ENCODE results near the gene POLR3F. TPM values are rescaled to one million over a fixed set of nuclear protein-coding genes. Genes with fewer than 3 reads are reported as not detected.

POLR3F gene, protein sequence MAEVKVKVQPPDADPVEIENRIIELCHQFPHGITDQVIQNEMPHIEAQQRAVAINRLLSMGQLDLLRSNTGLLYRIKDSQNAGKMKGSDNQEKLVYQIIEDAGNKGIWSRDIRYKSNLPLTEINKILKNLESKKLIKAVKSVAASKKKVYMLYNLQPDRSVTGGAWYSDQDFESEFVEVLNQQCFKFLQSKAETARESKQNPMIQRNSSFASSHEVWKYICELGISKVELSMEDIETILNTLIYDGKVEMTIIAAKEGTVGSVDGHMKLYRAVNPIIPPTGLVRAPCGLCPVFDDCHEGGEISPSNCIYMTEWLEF
- total RNA-seq, result 1 to 10 TPM; 3.3 to 9.8 TPM
- polyA plus RNA-seq, result 1 to 10 TPM; 2.5 to 3.1 TPM

DNA sequence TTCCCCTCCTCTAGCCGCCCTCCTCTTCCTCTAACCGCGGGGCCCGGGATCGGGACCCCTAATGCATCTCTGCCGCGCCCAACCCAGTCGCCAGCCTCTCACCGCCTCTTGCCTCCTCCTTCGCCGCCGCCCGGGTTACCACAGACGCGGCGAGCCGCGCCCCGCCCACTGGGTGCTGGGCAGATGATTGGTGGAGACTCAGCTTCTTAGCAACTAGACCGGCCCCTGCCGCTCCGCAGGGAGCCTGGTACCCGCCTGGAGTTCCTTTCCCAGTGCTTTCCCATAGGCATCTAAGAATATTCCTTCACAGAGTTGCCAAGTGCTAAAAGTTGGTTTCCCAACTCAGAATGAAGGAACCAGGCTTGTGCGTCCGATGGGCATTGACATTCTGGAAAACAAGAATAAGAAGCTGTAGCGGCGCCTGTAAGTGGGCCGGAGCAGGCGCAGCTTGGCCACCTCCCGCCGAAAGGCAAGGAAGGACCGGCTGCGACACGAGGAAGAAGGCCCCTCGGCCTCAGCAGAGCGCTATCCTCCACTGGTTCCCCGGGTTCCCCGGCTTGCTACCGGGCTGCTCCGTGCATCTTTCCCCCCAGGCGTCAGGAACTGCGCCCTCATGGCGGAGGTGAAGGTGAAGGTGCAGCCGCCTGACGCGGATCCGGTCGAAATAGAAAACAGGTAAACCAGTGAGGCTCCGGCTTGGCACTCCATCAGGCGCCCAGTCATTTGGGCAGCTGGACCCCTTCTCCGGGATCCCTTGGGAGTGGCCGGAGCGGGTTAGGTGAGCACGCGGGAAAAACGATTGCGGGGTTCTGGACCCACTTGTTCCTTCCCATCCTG lies at the start of gene POLR3F, which contains the start of gene DZANK1:
TSS of gene POLR3F (plus strand) at position 497 of the 837 bp plus-strand sequence. CDS start at position 614, 117 bp downstream.
TSS of gene DZANK1 (minus strand) at position 137 of the 837 bp plus-strand sequence. CDS start 1,672 bp downstream, outside the sequence.
- under 1% methylated on average over 57 of the region's 57 CpGs for WGBS
- peak within 1 kb of the TSS; percentile 82 to 89 for H3K9ac ChIP-seq (ENCODE audit: low read depth in 1 of 2, low read length in 2 of 2)

More for the DNA sequence above, at the start of gene POLR3F, which contains the start of gene DZANK1:
- H3K27me3 ChIP-seq (ENCODE audit: control insufficient read depth in 4 of 4, insufficient read depth in 4 of 4, low read length in 3 of 4), result no peaks in the 10 kb centered on the region
- H3K4me3 ChIP-seq (ENCODE audit: low read depth in 1 of 3, low read length in 3 of 3), result peak within 1 kb of the TSS; percentile 79 to 96 (median 95)
- H3K27ac ChIP-seq (ENCODE audit: low read depth in 1 of 2, low read length in 2 of 2), result peak within 1 kb of the TSS; percentile 81 to 93
- peaks cover 0 to 5% (median 2%) of the 10 kb centered on the region in 4 donors for H3K36me3 ChIP-seq (ENCODE audit: control insufficient read depth in 4 of 4, insufficient read depth in 3 of 4, low read depth in 1 of 4, low read length in 3 of 4)
- no peaks in the 10 kb centered on the region for H3K9me3 ChIP-seq (ENCODE audit: control insufficient read depth in 4 of 4, low read length in 3 of 4)
- DNase-seq (ENCODE audit: low spot score), result peak; percentile 96
- TF ChIP-seq, protein P1, sequence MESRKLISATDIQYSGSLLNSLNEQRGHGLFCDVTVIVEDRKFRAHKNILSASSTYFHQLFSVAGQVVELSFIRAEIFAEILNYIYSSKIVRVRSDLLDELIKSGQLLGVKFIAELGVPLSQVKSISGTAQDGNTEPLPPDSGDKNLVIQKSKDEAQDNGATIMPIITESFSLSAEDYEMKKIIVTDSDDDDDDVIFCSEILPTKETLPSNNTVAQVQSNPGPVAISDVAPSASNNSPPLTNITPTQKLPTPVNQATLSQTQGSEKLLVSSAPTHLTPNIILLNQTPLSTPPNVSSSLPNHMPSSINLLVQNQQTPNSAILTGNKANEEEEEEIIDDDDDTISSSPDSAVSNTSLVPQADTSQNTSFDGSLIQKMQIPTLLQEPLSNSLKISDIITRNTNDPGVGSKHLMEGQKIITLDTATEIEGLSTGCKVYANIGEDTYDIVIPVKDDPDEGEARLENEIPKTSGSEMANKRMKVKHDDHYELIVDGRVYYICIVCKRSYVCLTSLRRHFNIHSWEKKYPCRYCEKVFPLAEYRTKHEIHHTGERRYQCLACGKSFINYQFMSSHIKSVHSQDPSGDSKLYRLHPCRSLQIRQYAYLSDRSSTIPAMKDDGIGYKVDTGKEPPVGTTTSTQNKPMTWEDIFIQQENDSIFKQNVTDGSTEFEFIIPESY (IDR thresholded peaks at IDR 0.05), result peak; percentile 76
- TF ChIP-seq, protein P2, sequence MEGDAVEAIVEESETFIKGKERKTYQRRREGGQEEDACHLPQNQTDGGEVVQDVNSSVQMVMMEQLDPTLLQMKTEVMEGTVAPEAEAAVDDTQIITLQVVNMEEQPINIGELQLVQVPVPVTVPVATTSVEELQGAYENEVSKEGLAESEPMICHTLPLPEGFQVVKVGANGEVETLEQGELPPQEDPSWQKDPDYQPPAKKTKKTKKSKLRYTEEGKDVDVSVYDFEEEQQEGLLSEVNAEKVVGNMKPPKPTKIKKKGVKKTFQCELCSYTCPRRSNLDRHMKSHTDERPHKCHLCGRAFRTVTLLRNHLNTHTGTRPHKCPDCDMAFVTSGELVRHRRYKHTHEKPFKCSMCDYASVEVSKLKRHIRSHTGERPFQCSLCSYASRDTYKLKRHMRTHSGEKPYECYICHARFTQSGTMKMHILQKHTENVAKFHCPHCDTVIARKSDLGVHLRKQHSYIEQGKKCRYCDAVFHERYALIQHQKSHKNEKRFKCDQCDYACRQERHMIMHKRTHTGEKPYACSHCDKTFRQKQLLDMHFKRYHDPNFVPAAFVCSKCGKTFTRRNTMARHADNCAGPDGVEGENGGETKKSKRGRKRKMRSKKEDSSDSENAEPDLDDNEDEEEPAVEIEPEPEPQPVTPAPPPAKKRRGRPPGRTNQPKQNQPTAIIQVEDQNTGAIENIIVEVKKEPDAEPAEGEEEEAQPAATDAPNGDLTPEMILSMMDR (IDR thresholded peaks at IDR 0.05; ENCODE audit: low read depth, low read length, missing input control), result no peak
- TF ChIP-seq YY1 (IDR thresholded peaks at IDR 0.05) (peak; percentile 78), GABPA (IDR thresholded peaks at IDR 0.05 in 1 of 2, conservative IDR thresholded peaks at IDR 0.05 in 1 of 2) (peak in 1 of 2 donors; percentile 63), RXRA (IDR thresholded peaks at IDR 0.05) (peak in 1 of 2 donors; percentile 17), EGR1 (IDR thresholded peaks at IDR 0.05; ENCODE audit: low read depth in 2 of 2) (no peak), HNF4A (conservative IDR thresholded peaks at IDR 0.05) (peak in 1 of 2 donors; percentile 18), JUND (IDR thresholded peaks at IDR 0.05) (no peak), SP1 (IDR thresholded peaks at IDR 0.05) (peak; percentile 69), RAD21 (IDR thresholded peaks at IDR 0.05) (peak; percentile 14 to 37), FOXA2 (IDR thresholded peaks at IDR 0.05) (no peak), NR2F2 (IDR thresholded peaks at IDR 0.05) (peak; percentile 32), HNF4G (IDR thresholded peaks at IDR 0.05) (no peak), TAF1 (conservative IDR thresholded peaks at IDR 0.05) (no peak), FOXA1 (IDR thresholded peaks at IDR 0.05) (peak; percentile 10)
- TF ChIP-seq, protein P3, sequence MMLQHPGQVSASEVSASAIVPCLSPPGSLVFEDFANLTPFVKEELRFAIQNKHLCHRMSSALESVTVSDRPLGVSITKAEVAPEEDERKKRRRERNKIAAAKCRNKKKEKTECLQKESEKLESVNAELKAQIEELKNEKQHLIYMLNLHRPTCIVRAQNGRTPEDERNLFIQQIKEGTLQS (IDR thresholded peaks at IDR 0.05), result no peak
- TF ChIP-seq, protein P4, sequence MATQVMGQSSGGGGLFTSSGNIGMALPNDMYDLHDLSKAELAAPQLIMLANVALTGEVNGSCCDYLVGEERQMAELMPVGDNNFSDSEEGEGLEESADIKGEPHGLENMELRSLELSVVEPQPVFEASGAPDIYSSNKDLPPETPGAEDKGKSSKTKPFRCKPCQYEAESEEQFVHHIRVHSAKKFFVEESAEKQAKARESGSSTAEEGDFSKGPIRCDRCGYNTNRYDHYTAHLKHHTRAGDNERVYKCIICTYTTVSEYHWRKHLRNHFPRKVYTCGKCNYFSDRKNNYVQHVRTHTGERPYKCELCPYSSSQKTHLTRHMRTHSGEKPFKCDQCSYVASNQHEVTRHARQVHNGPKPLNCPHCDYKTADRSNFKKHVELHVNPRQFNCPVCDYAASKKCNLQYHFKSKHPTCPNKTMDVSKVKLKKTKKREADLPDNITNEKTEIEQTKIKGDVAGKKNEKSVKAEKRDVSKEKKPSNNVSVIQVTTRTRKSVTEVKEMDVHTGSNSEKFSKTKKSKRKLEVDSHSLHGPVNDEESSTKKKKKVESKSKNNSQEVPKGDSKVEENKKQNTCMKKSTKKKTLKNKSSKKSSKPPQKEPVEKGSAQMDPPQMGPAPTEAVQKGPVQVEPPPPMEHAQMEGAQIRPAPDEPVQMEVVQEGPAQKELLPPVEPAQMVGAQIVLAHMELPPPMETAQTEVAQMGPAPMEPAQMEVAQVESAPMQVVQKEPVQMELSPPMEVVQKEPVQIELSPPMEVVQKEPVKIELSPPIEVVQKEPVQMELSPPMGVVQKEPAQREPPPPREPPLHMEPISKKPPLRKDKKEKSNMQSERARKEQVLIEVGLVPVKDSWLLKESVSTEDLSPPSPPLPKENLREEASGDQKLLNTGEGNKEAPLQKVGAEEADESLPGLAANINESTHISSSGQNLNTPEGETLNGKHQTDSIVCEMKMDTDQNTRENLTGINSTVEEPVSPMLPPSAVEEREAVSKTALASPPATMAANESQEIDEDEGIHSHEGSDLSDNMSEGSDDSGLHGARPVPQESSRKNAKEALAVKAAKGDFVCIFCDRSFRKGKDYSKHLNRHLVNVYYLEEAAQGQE (IDR thresholded peaks at IDR 0.05), result no peak
- TF ChIP-seq, protein P5, sequence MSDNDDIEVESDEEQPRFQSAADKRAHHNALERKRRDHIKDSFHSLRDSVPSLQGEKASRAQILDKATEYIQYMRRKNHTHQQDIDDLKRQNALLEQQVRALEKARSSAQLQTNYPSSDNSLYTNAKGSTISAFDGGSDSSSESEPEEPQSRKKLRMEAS (IDR thresholded peaks at IDR 0.05), result peak; percentile 66
- H3K4me1 ChIP-seq (ENCODE audit: control insufficient read depth in 4 of 4, insufficient read depth in 4 of 4, low read length in 3 of 4), result peaks cover 3 to 26% (median 20%) of the 10 kb centered on the region in 4 donors

Data from liver (tissue), 9 donors.